Measurements from ENCODE around the gene GBE1. TPM values are rescaled to one million over a fixed set of nuclear protein-coding genes. Genes with fewer than 3 reads are reported as not detected.
"Not testable (repeated sequence)": the region's sequence is repeated elsewhere in the genome, so short reads cannot be mapped to it uniquely, and the experiment has no call there.

The GBE1 gene
- polyA plus RNA-seq (ENCODE audit: insufficient read length in 4 of 4) = 10 to 100 TPM; 29.3 to 34.6 (median 32.0) TPM

- DNase-seq (ENCODE audit: low read depth in 4 of 4, low spot score in 3 of 4) = peak; percentile 74 to 86 (median 83)
These were observed at the start of gene GBE1 for GRCh38 chr3:81760924-81761903. GBE1 (minus strand) TSS chr3:81761645; CDS start chr3:81761517, 128 bp downstream.

GRCh38 chr3:81808900-81809299 lies 47.5 kb upstream of the GBE1 start:
- no peak for DNase-seq (ENCODE audit: low read depth in 4 of 4, low spot score in 3 of 4)

GRCh38 chr3:81799403-81799802 lies 38.0 kb upstream of the GBE1 start:
- no peak for DNase-seq (ENCODE audit: low read depth in 4 of 4, low spot score in 3 of 4)

GRCh38 chr3:81793410-81793809 lies 32.0 kb upstream of the GBE1 start:
- no peak for DNase-seq (ENCODE audit: low read depth in 4 of 4, low spot score in 3 of 4)

GRCh38 chr3:81790117-81790516 lies 28.7 kb upstream of the GBE1 start:
- no peak for DNase-seq (ENCODE audit: low read depth in 4 of 4, low spot score in 3 of 4)

GRCh38 chr3:81789691-81790090 lies 28.2 kb upstream of the GBE1 start:
- no peak for DNase-seq (ENCODE audit: low read depth in 4 of 4, low spot score in 3 of 4)

- no peak for DNase-seq (ENCODE audit: low read depth in 4 of 4, low spot score in 3 of 4)
These were observed 27.2 kb upstream of the GBE1 start for GRCh38 chr3:81788610-81789009.

- DNase-seq (ENCODE audit: low read depth in 4 of 4, low spot score in 3 of 4) = no peak
These were observed 26.6 kb upstream of the GBE1 start for GRCh38 chr3:81788044-81788443.

GRCh38 chr3:81782585-81782984 lies 21.1 kb upstream of the GBE1 start:
- no peak for DNase-seq (ENCODE audit: low read depth in 4 of 4, low spot score in 3 of 4)

- no peak for DNase-seq (ENCODE audit: low read depth in 4 of 4, low spot score in 3 of 4)
These were observed 17.3 kb upstream of the GBE1 start for GRCh38 chr3:81778678-81779182.

- DNase-seq (ENCODE audit: low read depth in 4 of 4, low spot score in 3 of 4) = no peak
These were observed 15.2 kb upstream of the GBE1 start for GRCh38 chr3:81776643-81777042.

GRCh38 chr3:81770710-81771109 lies 9.3 kb upstream of the GBE1 start:
- DNase-seq (ENCODE audit: low read depth in 4 of 4, low spot score in 3 of 4) = no peak

- DNase-seq (ENCODE audit: low read depth in 4 of 4, low spot score in 3 of 4) = no peak
These were observed 7.9 kb upstream of the GBE1 start for GRCh38 chr3:81769299-81769698.

GRCh38 chr3:81767250-81767859 lies 5.9 kb upstream of the GBE1 start:
- not testable (repeated sequence) for DNase-seq (ENCODE audit: low read depth in 4 of 4, low spot score in 3 of 4)

GRCh38 chr3:81765400-81765799 lies 4.0 kb upstream of the GBE1 start:
- no peak for DNase-seq (ENCODE audit: low read depth in 4 of 4, low spot score in 3 of 4)

- no peak for DNase-seq (ENCODE audit: low read depth in 4 of 4, low spot score in 3 of 4)
These were observed 3.2 kb upstream of the GBE1 start for GRCh38 chr3:81764665-81765064.

GRCh38 chr3:81764002-81764401 lies 2.6 kb upstream of the GBE1 start:
- DNase-seq (ENCODE audit: low read depth in 4 of 4, low spot score in 3 of 4) = no peak

GRCh38 chr3:81763001-81763400 lies 1.6 kb upstream of the GBE1 start:
- DNase-seq (ENCODE audit: low read depth in 4 of 4, low spot score in 3 of 4) = no peak

GRCh38 chr3:81761904-81762580 lies 597 bp upstream of the GBE1 start:
- DNase-seq (ENCODE audit: low read depth in 4 of 4, low spot score in 3 of 4) = no peak

- no peak for DNase-seq (ENCODE audit: low read depth in 4 of 4, low spot score in 3 of 4)
These were observed 1.2 kb downstream of the GBE1 start for GRCh38 chr3:81760215-81760614.

GRCh38 chr3:81758771-81759170 lies 2.7 kb downstream of the GBE1 start:
- not testable (repeated sequence) for DNase-seq (ENCODE audit: low read depth in 4 of 4, low spot score in 3 of 4)

All from right renal pelvis (tissue), 4 donors.